Esophagus squamous epithelium (tissue), 5 donors: ENCODE data around the gene NSUN3. TPM values are rescaled to one million over a fixed set of nuclear protein-coding genes. Genes with fewer than 3 reads are reported as not detected.
"Not testable (repeated sequence)": the region's sequence is repeated elsewhere in the genome, so short reads cannot be mapped to it uniquely, and the experiment has no call there.

ENCODE experiments used
- DNase-seq: peaks from one replicate; lab custom pipeline; 2025; lab: John Stamatoyannopoulos, UW
- H3K27ac ChIP-seq, 4 donors: fragments of 200-600 bp; sonication (generic); one replicate each; pipeline ENCODE4 v1.5.1; 2016 to 2019; ENCODE audit warnings: mild to moderate bottlenecking in 1 of 4
- H3K27me3 ChIP-seq, 4 donors: fragments of 200-600 bp; sonication (generic); 1 replicate in 3 of 4; 2 replicates in 1 of 4; pipeline versions ENCODE4 v1.5.1 to v1.6.0; 2017 to 2021; ENCODE audit warnings: antibody characterized with exemption in 1 of 4
- H3K36me3 ChIP-seq, 3 donors: fragments of 200-600 bp; sonication (generic); one replicate each; pipeline ENCODE4 v1.5.1; 2016 to 2019
- H3K4me1 ChIP-seq, 3 donors: fragments of 200-600 bp; sonication (generic); one replicate each; pipeline ENCODE4 v1.5.1; 2017 to 2019
- H3K4me3 ChIP-seq, 4 donors: fragments of 200-600 bp; sonication (generic); 1 replicate in 3 of 4; 2 replicates in 1 of 4; pipeline ENCODE4 v1.5.1; 2016 to 2019; ENCODE audit warnings: mild to moderate bottlenecking in 2 of 4, moderate library complexity in 1 of 4
- H3K9me3 ChIP-seq, 3 donors: fragments of 200-600 bp; sonication (generic); one replicate each; pipeline ENCODE4 v1.5.1; 2016 to 2019
- CTCF ChIP-seq, 6 experiments: fragments of 450-650 bp in 4 of 6; fragments of 200-600 bp in 2 of 6; sonication (generic) in 2 of 6; IDR thresholded peaks; one replicate each; pipeline ENCODE4 v1.5.1; 2016 to 2019; ENCODE audit warnings: antibody characterized with exemption in 6 of 6, mild to moderate bottlenecking in 4 of 6, moderate library complexity in 4 of 6
- POLR2A ChIP-seq, 4 donors: fragments of 450-650 bp; IDR thresholded peaks; one replicate each; pipeline ENCODE4 v1.6.1; 2017; ENCODE audit warnings: antibody characterized with exemption in 4 of 4, mild to moderate bottlenecking in 4 of 4, moderate library complexity in 3 of 4
- WGBS, 2 donors: methylation state at CpG; one replicate each; pipeline ENCODE4 v1.1.5; 2018; 5-methylcytosine and 5-hydroxymethylcytosine counted together
- intact Hi-C: fragments of 100-400 bp; cut with DNase I; formaldehyde crosslinking; loops from one replicate; pipeline ENCODE4 v1.15.0; 2022
- total RNA-seq, 4 donors: library from RNA; depleted of rRNA; stranded (reverse); fragments of >200 nt; gene quantifications; one replicate each; pipeline ENCODE4 v1.1.0, GENCODE V29; 2016
- donor health status: DM: yes; HTN: yes; CAD: no.

NSUN3 gene
- total RNA-seq, 4 donors from 2014 or later = 3.6 to 13.2 (median 6.7) TPM

GRCh38 chr3:94069194-94069813 is 6.4 kb downstream of the NSUN3 start:
- H3K27ac ChIP-seq = no peak overlapping the region
- TF ChIP-seq POLR2A (IDR thresholded peaks at IDR 0.05) (no peak), CTCF (IDR thresholded peaks at IDR 0.05) (peak; percentile 28 to 63 (median 47))
- intact Hi-C loops = loop anchor here (10.0 kb wide), 1 partner anchor 65 kb away; no protein-coding TSS in a partner anchor
- peaks cover 0 to 19% (median 13%) of the 10 kb centered on the region in 3 donors for H3K4me1 ChIP-seq
- peaks cover 0 to 46% (median 0%) of the 10 kb centered on the region in 3 donors for H3K36me3 ChIP-seq
- H3K4me3 ChIP-seq = no peak overlapping the region
- no peaks in the 10 kb centered on the region for H3K27me3 ChIP-seq
- 46 to 52% methylated on average over 4 of the region's 4 CpGs for WGBS, 2 donors
- DNase-seq = no peak
- H3K9me3 ChIP-seq = no peaks in the 10 kb centered on the region

GRCh38 chr3:94070341-94070911 is 7.6 kb downstream of the NSUN3 start:
- WGBS, 2 donors = 89 to 98% methylated on average over 6 of the region's 6 CpGs
- intact Hi-C loops = no loop called here
- no peak for DNase-seq
- no peaks in the 10 kb centered on the region for H3K27me3 ChIP-seq
- H3K4me1 ChIP-seq = peaks cover 0 to 8% (median 6%) of the 10 kb centered on the region in 3 donors
- no peaks in the 10 kb centered on the region for H3K9me3 ChIP-seq
- no peak overlapping the region for H3K27ac ChIP-seq
- TF ChIP-seq CTCF (IDR thresholded peaks at IDR 0.05) = no peak
- TF ChIP-seq POLR2A (IDR thresholded peaks at IDR 0.05) = no peak
- peaks cover 0 to 46% (median 0%) of the 10 kb centered on the region in 3 donors for H3K36me3 ChIP-seq
- no peak overlapping the region for H3K4me3 ChIP-seq

GRCh38 chr3:94071713-94072284 is 8.9 kb downstream of the NSUN3 start:
- intact Hi-C loops = no loop called here
- Histone ChIP-seq H3K27me3 (no peaks in the 10 kb centered on the region), H3K4me3 (no peak overlapping the region), H3K36me3 (peaks cover 0 to 49% (median 0%) of the 10 kb centered on the region in 3 donors), H3K4me1 (no peaks in the 10 kb centered on the region), H3K27ac (no peak overlapping the region), H3K9me3 (no peaks in the 10 kb centered on the region)
- 81 to 89% methylated on average over 4 of the region's 4 CpGs for WGBS, 2 donors
- TF ChIP-seq POLR2A (IDR thresholded peaks at IDR 0.05) (no peak), CTCF (IDR thresholded peaks at IDR 0.05) (no peak)
- DNase-seq = no peak

- Histone ChIP-seq H3K4me3 (no peak overlapping the region), H3K27ac (no peak overlapping the region), H3K9me3 (no peaks in the 10 kb centered on the region), H3K4me1 (peaks cover 0 to 7% (median 0%) of the 10 kb centered on the region in 3 donors), H3K27me3 (no peaks in the 10 kb centered on the region), H3K36me3 (peaks cover 0 to 44% (median 0%) of the 10 kb centered on the region in 3 donors)
- WGBS, 2 donors = 90 to 92% methylated on average over 3 of the region's 3 CpGs
- intact Hi-C loops = no loop called here
- TF ChIP-seq POLR2A (IDR thresholded peaks at IDR 0.05) = no peak
- TF ChIP-seq CTCF (IDR thresholded peaks at IDR 0.05) = no peak
- DNase-seq = no peak
Observed at GRCh38 chr3:94076055-94076454, 13.2 kb downstream of the NSUN3 start.

- DNase-seq, H3K27me3 ChIP-seq: not testable (repeated sequence)
Observed at GRCh38 chr3:94080552-94080951, 17.7 kb downstream of the NSUN3 start.

More at GRCh38 chr3:94080552-94080951, 17.7 kb downstream of the NSUN3 start:
- H3K4me1 ChIP-seq, intact Hi-C loops, H3K9me3 ChIP-seq, H3K4me3 ChIP-seq, H3K27ac ChIP-seq: not testable (repeated sequence)
- peaks cover 0 to 45% (median 0%) of the 10 kb centered on the region in 3 donors for H3K36me3 ChIP-seq
- WGBS, 2 donors = 100% methylated on average over 1 of the region's 5 CpGs; no CpG with 5 or more reads in 1 of the 2 donors
